Endodermal cell (in vitro differentiated cells): ENCODE measurements around the gene FERMT3. TPM values are rescaled to one million over a fixed set of nuclear protein-coding genes. Genes with fewer than 3 reads are reported as not detected.

Experiments
- DNase-seq: peaks from one replicate; pipeline ENCODE4 v3.0.0-alpha.2; 2017
- H3K27ac ChIP-seq: 2 replicates; pipeline ENCODE4 v1.5.1; 2013; ENCODE audit warnings: mild to moderate bottlenecking, low read depth, low read length, moderate library complexity
- H3K27me3 ChIP-seq: 2 replicates; pipeline ENCODE4 v1.6.1; 2013; ENCODE audit warnings: mild to moderate bottlenecking, low read length, moderate library complexity; ENCODE audit not compliant: insufficient read depth, control insufficient read depth, poor library complexity, severe bottlenecking
- H3K36me3 ChIP-seq: 2 replicates; pipeline ENCODE4 v1.7.0; 2013; ENCODE audit warnings: mild to moderate bottlenecking, low read length, moderate library complexity; ENCODE audit not compliant: control insufficient read depth, insufficient read depth
- H3K4me1 ChIP-seq: one replicate; pipeline ENCODE4 v1.7.0; 2013; ENCODE audit warnings: low read length; ENCODE audit not compliant: control insufficient read depth, insufficient read depth
- H3K4me3 ChIP-seq: 2 replicates; pipeline ENCODE4 v1.5.1; 2013; ENCODE audit warnings: mild to moderate bottlenecking, low read length, moderate library complexity
- H3K9ac ChIP-seq: 2 replicates; pipeline ENCODE4 v1.6.1; 2013; ENCODE audit warnings: mild to moderate bottlenecking, low read length, moderate library complexity; ENCODE audit not compliant: poor library complexity, severe bottlenecking; ENCODE audit errors: extremely low read depth
- H3K9me3 ChIP-seq: 2 replicates; pipeline ENCODE4 v1.6.1; 2013; ENCODE audit warnings: mild to moderate bottlenecking, low read length, moderate library complexity; ENCODE audit not compliant: control insufficient read depth
- H3K27ac Mint-ChIP-seq: 2 replicates; pipeline ENCODE4 v1.8.0; 2020; ENCODE audit warnings: mixed read lengths
- H3K27me3 Mint-ChIP-seq: 2 replicates; pipeline ENCODE4 v1.8.0; 2021; ENCODE audit warnings: mild to moderate bottlenecking, mixed read lengths; ENCODE audit not compliant: insufficient read depth
- H3K36me3 Mint-ChIP-seq: 2 replicates; pipeline ENCODE4 v1.8.0; 2020; ENCODE audit warnings: low read depth, mixed read lengths
- H3K4me1 Mint-ChIP-seq: 2 replicates; pipeline ENCODE4 v1.8.0; 2020; ENCODE audit warnings: mixed read lengths
- H3K4me3 Mint-ChIP-seq: 2 replicates; pipeline ENCODE4 v1.8.0; 2020; ENCODE audit warnings: mild to moderate bottlenecking, moderate library complexity, mixed read lengths
- H3K9me3 Mint-ChIP-seq: 2 replicates; pipeline ENCODE4 v1.8.0; 2020; ENCODE audit warnings: mild to moderate bottlenecking, mixed read lengths
- WGBS, 2 experiments: methylation state at CpG; one replicate each; pipeline versions ENCODE4 v1.1.5 to v1.1.7; 2013; ENCODE audit warnings: missing lambda C conversion rate in 2 of 2, mixed read lengths in 1 of 2; ENCODE audit not compliant: insufficient coverage in 1 of 2, insufficient read length in 1 of 2; 5-methylcytosine and 5-hydroxymethylcytosine counted together
- total RNA-seq, 2 donors: library from RNA; stranded (reverse); fragmentation: NEBNext Ultra II Directional in 1 of 2; extraction: Animal tissue kit (Norgen Biotek cat#: 25700) in 1 of 2; gene quantifications; 2 replicates in 1 of 2; 3 replicates in 1 of 2; pipeline ENCODE4 v1.2.1, GENCODE V29; 2021
- TF ChIP-seq, protein P1 (sequence below): fragments of 200-600 bp; sonication (generic); conservative IDR thresholded peaks from 2 replicates; pipeline ENCODE4 v1.5.0; 2021; ENCODE audit warnings: antibody characterized with exemption, mild to moderate bottlenecking

Gene FERMT3
- total RNA-seq, 2 donors from 2014 or later: 4.2 to 5.3 TPM

DNA sequence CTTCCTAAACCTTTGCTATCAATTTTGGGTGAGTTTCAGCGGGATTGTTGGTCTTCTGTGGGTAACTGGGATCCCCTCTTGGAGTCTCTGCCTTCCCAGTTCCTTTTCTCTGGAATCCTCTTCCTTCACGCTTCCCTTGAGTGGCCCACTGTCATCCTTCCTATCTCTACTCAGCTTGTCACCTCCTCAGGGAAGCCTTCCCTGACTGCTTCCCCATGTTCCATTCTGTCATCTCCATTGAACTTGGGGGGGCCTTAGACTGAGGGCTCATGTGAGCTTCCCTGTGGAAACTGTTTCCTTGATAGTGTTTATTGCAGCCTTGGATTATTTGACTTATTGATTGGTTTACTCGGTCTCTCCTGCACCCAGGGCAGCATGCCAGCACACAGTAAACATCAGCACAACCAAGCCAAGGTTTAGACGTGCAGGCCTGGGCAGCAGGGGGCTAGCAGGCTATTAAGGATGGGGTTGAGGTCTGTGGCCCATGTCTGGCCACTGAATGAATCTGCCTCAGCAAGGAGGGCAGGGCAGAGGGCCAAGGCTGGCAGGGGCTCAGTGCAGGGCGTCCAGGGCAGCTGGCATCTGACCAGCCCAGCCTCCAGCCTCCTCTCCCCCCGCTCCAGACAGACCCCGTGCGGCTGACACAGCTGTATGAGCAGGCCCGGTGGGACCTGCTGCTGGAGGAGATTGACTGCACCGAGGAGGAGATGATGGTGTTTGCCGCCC, 12.3 kb downstream of the FERMT3 start:
- H3K4me1 Mint-ChIP-seq: no peaks in the 10 kb centered on the region
- no peak overlapping the region for H3K9ac ChIP-seq
- WGBS, 2 experiments: 93 to 100% methylated on average over 1 to 11 of the region's 11 CpGs

DNA sequence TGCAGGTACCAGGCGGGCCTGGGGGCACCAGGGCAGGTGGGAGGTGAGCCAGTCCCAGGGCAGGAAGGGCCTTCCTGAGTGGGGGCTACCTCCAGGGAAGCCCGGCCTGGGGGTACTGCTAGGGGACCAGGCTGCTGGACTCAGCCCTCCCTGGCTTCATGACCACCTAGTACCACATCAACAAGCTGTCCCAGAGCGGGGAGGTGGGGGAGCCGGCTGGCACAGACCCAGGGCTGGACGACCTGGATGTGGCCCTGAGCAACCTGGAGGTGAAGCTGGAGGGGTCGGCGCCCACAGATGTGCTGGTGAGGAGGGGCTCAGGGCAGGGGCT, 12.8 kb downstream of the FERMT3 start:
- H3K36me3 Mint-ChIP-seq: peaks cover 21% of the 10 kb centered on the region
- H3K4me1 ChIP-seq: no peaks in the 10 kb centered on the region
- no peak overlapping the region for H3K27ac Mint-ChIP-seq
- H3K9me3 ChIP-seq: no peaks in the 10 kb centered on the region
- H3K27me3 ChIP-seq: no peaks in the 10 kb centered on the region
- no peak overlapping the region for H3K4me3 ChIP-seq
- no peaks in the 10 kb centered on the region for H3K27me3 Mint-ChIP-seq
- H3K9ac ChIP-seq: no peak overlapping the region
- WGBS, 2 experiments: 88 to 89% methylated on average over 3 to 7 of the region's 7 CpGs
- no peaks in the 10 kb centered on the region for H3K9me3 Mint-ChIP-seq
- H3K27ac ChIP-seq: no peak overlapping the region
- H3K4me3 Mint-ChIP-seq: no peak overlapping the region
- TF ChIP-seq, protein P1, sequence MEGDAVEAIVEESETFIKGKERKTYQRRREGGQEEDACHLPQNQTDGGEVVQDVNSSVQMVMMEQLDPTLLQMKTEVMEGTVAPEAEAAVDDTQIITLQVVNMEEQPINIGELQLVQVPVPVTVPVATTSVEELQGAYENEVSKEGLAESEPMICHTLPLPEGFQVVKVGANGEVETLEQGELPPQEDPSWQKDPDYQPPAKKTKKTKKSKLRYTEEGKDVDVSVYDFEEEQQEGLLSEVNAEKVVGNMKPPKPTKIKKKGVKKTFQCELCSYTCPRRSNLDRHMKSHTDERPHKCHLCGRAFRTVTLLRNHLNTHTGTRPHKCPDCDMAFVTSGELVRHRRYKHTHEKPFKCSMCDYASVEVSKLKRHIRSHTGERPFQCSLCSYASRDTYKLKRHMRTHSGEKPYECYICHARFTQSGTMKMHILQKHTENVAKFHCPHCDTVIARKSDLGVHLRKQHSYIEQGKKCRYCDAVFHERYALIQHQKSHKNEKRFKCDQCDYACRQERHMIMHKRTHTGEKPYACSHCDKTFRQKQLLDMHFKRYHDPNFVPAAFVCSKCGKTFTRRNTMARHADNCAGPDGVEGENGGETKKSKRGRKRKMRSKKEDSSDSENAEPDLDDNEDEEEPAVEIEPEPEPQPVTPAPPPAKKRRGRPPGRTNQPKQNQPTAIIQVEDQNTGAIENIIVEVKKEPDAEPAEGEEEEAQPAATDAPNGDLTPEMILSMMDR: no peak
- peaks cover 12% of the 10 kb centered on the region for H3K36me3 ChIP-seq
- H3K4me1 Mint-ChIP-seq: no peaks in the 10 kb centered on the region
- DNase-seq: no peak

More for the DNA sequence above, 12.3 kb downstream of the FERMT3 start:
- no peaks in the 10 kb centered on the region for H3K4me1 ChIP-seq
- no peak overlapping the region for H3K4me3 Mint-ChIP-seq
- peaks cover 24% of the 10 kb centered on the region for H3K36me3 Mint-ChIP-seq
- H3K9me3 ChIP-seq: no peaks in the 10 kb centered on the region
- H3K27ac ChIP-seq: no peak overlapping the region
- no peaks in the 10 kb centered on the region for H3K27me3 Mint-ChIP-seq
- TF ChIP-seq, protein P1: no peak
- no peak overlapping the region for H3K27ac Mint-ChIP-seq
- DNase-seq: no peak
- H3K36me3 ChIP-seq: peaks cover 12% of the 10 kb centered on the region
- no peaks in the 10 kb centered on the region for H3K27me3 ChIP-seq
- no peaks in the 10 kb centered on the region for H3K9me3 Mint-ChIP-seq
- H3K4me3 ChIP-seq: no peak overlapping the region

DNA sequence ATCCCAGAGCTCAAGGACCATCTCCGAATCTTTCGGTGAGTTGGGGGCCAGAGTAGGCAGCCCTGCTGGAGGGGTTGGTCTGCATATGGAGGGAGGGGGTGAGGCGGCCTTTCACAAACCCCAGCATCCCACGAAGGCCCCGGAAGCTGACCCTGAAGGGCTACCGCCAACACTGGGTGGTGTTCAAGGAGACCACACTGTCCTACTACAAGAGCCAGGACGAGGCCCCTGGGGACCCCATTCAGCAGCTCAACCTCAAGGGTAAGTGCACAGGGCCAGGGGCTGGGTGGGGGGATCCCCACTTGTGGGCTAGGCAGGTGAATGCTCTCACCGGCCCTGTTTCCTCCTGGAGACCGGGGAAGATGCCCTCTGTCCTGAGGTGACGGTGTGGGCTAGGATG, 13.2 kb downstream of the FERMT3 start:
- H3K27ac ChIP-seq: no peak overlapping the region
- H3K27ac Mint-ChIP-seq: no peak overlapping the region
- no peak overlapping the region for H3K4me3 ChIP-seq
- peaks cover 10% of the 10 kb centered on the region for H3K36me3 ChIP-seq
- no peak overlapping the region for H3K4me3 Mint-ChIP-seq
- DNase-seq: no peak
- H3K9me3 Mint-ChIP-seq: no peaks in the 10 kb centered on the region
- H3K9me3 ChIP-seq: no peaks in the 10 kb centered on the region
- peaks cover 18% of the 10 kb centered on the region for H3K36me3 Mint-ChIP-seq
- H3K9ac ChIP-seq: no peak overlapping the region
- H3K27me3 Mint-ChIP-seq: no peaks in the 10 kb centered on the region
- WGBS, 2 experiments: 96 to 100% methylated on average over 7 to 10 of the region's 10 CpGs
- TF ChIP-seq, protein P1: no peak
- H3K4me1 Mint-ChIP-seq: no peaks in the 10 kb centered on the region
- no peaks in the 10 kb centered on the region for H3K4me1 ChIP-seq
- no peaks in the 10 kb centered on the region for H3K27me3 ChIP-seq
